CD4-positive, CD25-positive, alpha-beta regulatory T cell (primary cell): ENCODE measurements around the gene NFYC. TPM values are rescaled to one million over a fixed set of nuclear protein-coding genes. Genes with fewer than 3 reads are reported as not detected.

Source experiments
- ATAC-seq, 2 donors: fragments of 150-1000 bp; cut with Tn5 transposase; one replicate each; pipeline ENCODE4 v1.10.0; 2021; ENCODE audit warnings: low read depth in 2 of 2, moderate number of reproducible peaks in 2 of 2, moderate library complexity in 1 of 2
- DNase-seq, 3 donors: peaks; one replicate each; pipeline versions ENCODE4 v3.0.0 to v3.0.0-alpha.2; 2012 to 2022; ENCODE audit warnings: mixed read lengths in 1 of 3
- H3K27ac ChIP-seq: one replicate; pipeline ENCODE4 v1.7.0; 2013; ENCODE audit warnings: mild to moderate bottlenecking, low read length; ENCODE audit not compliant: insufficient read depth, poor library complexity, severe bottlenecking
- H3K27me3 ChIP-seq: one replicate; pipeline ENCODE4 v1.7.0; 2013; ENCODE audit warnings: low read length; ENCODE audit not compliant: control insufficient read depth, insufficient read depth
- H3K36me3 ChIP-seq: one replicate; pipeline ENCODE4 v1.7.0; 2013; ENCODE audit warnings: mild to moderate bottlenecking, low read length, moderate library complexity; ENCODE audit not compliant: control insufficient read depth, insufficient read depth
- H3K4me1 ChIP-seq: 2 replicates; pipeline ENCODE4 v1.7.0; 2013; ENCODE audit warnings: mild to moderate bottlenecking, low read length; ENCODE audit not compliant: insufficient read depth, control insufficient read depth, poor library complexity, severe bottlenecking
- H3K4me3 ChIP-seq: one replicate; pipeline ENCODE4 v1.7.0; 2013; ENCODE audit warnings: low read depth, mild to moderate bottlenecking, low read length, moderate library complexity
- H3K9me3 ChIP-seq, 2 experiments: 1 replicate in 1 of 2; 2 replicates in 1 of 2; pipeline ENCODE4 v1.7.0; 2013; ENCODE audit warnings: low read length in 2 of 2, mild to moderate bottlenecking in 1 of 2, moderate library complexity in 1 of 2; ENCODE audit not compliant: control insufficient read depth in 2 of 2
- H3K27ac Mint-ChIP-seq, 3 donors: one replicate each; pipeline ENCODE4 v1.8.0; 2020 to 2022; ENCODE audit warnings: mild to moderate bottlenecking in 3 of 3, mixed read lengths in 3 of 3, moderate library complexity in 2 of 3
- H3K27me3 Mint-ChIP-seq: one replicate; pipeline ENCODE4 v1.8.0; 2022; ENCODE audit warnings: mild to moderate bottlenecking, mixed read lengths
- H3K36me3 Mint-ChIP-seq: one replicate; pipeline ENCODE4 v1.8.0; 2020; ENCODE audit warnings: mixed read lengths
- H3K4me1 Mint-ChIP-seq, 4 donors: one replicate each; pipeline ENCODE4 v1.8.0; 2020 to 2022; ENCODE audit warnings: mixed read lengths in 4 of 4, mild to moderate bottlenecking in 1 of 4
- H3K4me3 Mint-ChIP-seq, 4 donors: one replicate each; pipeline ENCODE4 v1.8.0; 2020 to 2022; ENCODE audit warnings: mild to moderate bottlenecking in 4 of 4, mixed read lengths in 4 of 4, moderate library complexity in 3 of 4
- H3K9me3 Mint-ChIP-seq, 7 donors: one replicate each; pipeline ENCODE4 v1.8.0; 2020 to 2022; ENCODE audit warnings: mixed read lengths in 7 of 7, mild to moderate bottlenecking in 3 of 7, moderate library complexity in 2 of 7
- polyA plus RNA-seq, 4 donors: library from polyadenylated mRNA; unstranded; fragments of 300-500 nt; fragmentation: Illumina TruSeq; gene quantifications; one replicate each; pipeline ENCODE4 v1.2.3, GENCODE V29; 2021
- total RNA-seq: library from RNA; stranded (reverse); gene quantifications from one replicate; pipeline ENCODE4 v1.2.3, GENCODE V29; 2022

The NFYC gene
- total and polyA plus RNA-seq, 5 donors from 2014 or later: 51.2 to 61.1 (median 57.1) TPM

DNA sequence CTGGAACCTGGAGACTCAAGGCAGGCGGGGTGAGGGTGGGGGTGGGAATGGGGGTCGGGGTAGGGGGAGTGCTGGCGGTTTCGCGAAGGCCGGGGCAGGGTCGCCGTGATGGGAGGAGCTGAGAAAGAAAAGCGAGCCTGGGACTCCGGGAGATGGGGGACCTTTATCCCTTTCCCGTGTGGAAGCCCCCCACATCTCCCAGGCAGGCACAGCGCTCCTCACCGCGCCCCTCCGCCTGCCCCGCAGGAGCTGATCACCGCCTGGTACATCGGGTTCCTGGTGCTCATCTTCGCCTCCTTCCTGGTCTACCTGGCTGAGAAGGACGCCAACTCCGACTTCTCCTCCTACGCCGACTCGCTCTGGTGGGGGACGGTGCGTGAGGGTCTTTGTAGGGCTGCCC, 127.6 kb downstream of the NFYC start:
- no peaks in the 10 kb centered on the region for H3K36me3 Mint-ChIP-seq
- ATAC-seq (no peak), DNase-seq (no peak)
- H3K27ac ChIP-seq: no peak overlapping the region
- H3K27ac Mint-ChIP-seq: peak overlapping the region in 2 of 3 donors; percentile 88 to 92
- H3K4me1 ChIP-seq: peaks cover 14% of the 10 kb centered on the region
- peaks cover 0 to 20% (median 5%) of the 10 kb centered on the region in 4 donors for H3K4me1 Mint-ChIP-seq
- H3K9me3 ChIP-seq: no peaks in the 10 kb centered on the region
- H3K36me3 ChIP-seq: no peaks in the 10 kb centered on the region
- no peaks in the 10 kb centered on the region for H3K9me3 Mint-ChIP-seq
- no peaks in the 10 kb centered on the region for H3K27me3 Mint-ChIP-seq
- no peaks in the 10 kb centered on the region for H3K27me3 ChIP-seq
- H3K4me3 ChIP-seq: no peak overlapping the region
- peak overlapping the region in 3 of 4 donors; percentile 52 to 78 (median 56) for H3K4me3 Mint-ChIP-seq

DNA sequence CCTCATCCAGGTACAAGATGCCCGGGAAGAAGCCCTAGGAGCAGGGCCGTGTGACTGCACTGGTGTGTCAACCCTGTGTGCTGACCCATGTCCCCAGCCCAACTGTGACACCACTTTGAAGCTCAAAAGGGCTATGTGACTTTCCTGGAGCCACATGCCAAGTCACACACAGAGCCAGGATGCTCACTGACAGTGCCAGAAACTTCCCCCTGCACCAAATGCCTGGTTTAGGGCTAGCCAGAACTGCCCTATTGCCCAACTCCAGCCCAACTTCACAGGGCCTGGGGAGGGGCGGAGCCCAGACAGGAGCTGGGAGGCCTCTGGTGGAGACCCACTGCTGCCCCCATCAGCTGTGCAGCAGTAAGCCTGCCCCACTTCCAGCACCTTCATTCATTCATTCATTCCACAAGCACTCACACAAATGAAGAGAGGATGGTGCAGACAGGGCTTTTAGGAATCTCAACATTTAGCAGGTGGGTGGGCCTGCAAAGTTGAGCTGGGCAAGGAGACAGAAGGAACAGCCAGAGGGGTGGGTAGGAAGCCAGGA, 128.8 kb downstream of the NFYC start:
- DNase-seq (no peak), ATAC-seq (no peak)
- peaks cover 14% of the 10 kb centered on the region for H3K4me1 ChIP-seq
- H3K9me3 ChIP-seq: no peaks in the 10 kb centered on the region
- H3K4me3 ChIP-seq: no peak overlapping the region
- H3K27me3 Mint-ChIP-seq: no peaks in the 10 kb centered on the region
- no peaks in the 10 kb centered on the region for H3K36me3 Mint-ChIP-seq
- H3K27ac Mint-ChIP-seq: no peak overlapping the region
- no peaks in the 10 kb centered on the region for H3K9me3 Mint-ChIP-seq
- H3K4me3 Mint-ChIP-seq: peak overlapping the region in 1 of 4 donors; percentile 54
- no peaks in the 10 kb centered on the region for H3K36me3 ChIP-seq
- H3K4me1 Mint-ChIP-seq: peaks cover 0 to 25% (median 10%) of the 10 kb centered on the region in 4 donors
- H3K27me3 ChIP-seq: no peaks in the 10 kb centered on the region
- no peak overlapping the region for H3K27ac ChIP-seq

Other genes with a start within 250 kb of the NFYC start
- gene ZFP69B, start 241.2 kb upstream of the NFYC start, total RNA-seq: 2.1 TPM
- 1 to 10 TPM; 1.3 to 2.6 (median 1.8) TPM for gene ZFP69B, start 241.2 kb upstream of the NFYC start, polyA plus RNA-seq
- 3.3 TPM for gene ZFP69, start 214.4 kb upstream of the NFYC start, total RNA-seq
- gene ZFP69, start 214.4 kb upstream of the NFYC start, polyA plus RNA-seq: 1 to 10 TPM; 3.7 to 6.9 (median 4.2) TPM
- 7.2 TPM for gene EXO5, start 182.9 kb upstream of the NFYC start, total RNA-seq
- 1 to 10 TPM; 4.0 to 8.7 (median 7.7) TPM for gene EXO5, start 182.9 kb upstream of the NFYC start, polyA plus RNA-seq
- gene ZNF684, start 160.1 kb upstream of the NFYC start, total RNA-seq: 5.3 TPM
- gene ZNF684, start 160.1 kb upstream of the NFYC start, polyA plus RNA-seq: 1 to 10 TPM; 5.3 to 6.0 (median 5.7) TPM
- 3.8 TPM for gene RIMS3, start 26.0 kb upstream of the NFYC start, total RNA-seq
- gene RIMS3, start 26.0 kb upstream of the NFYC start, polyA plus RNA-seq: 1 to 10 TPM; 1.0 to 3.3 (median 1.6) TPM
- 0.44 TPM for gene KCNQ4, start 92.1 kb downstream of the NFYC start, total RNA-seq
- under 1 TPM in 3 of 4 donors, not detected in 1; 0.10 to 0.25 (median 0.13) TPM for gene KCNQ4, start 92.1 kb downstream of the NFYC start, polyA plus RNA-seq
- 14.8 TPM for gene CITED4, start 170.7 kb downstream of the NFYC start, total RNA-seq
- 10 to 100 TPM in 3 of 4 donors, 1 to 10 TPM in 1; 7.0 to 15.8 (median 13.3) TPM for gene CITED4, start 170.7 kb downstream of the NFYC start, polyA plus RNA-seq